SK-N-SH (cell line): ENCODE data around the gene CEP89. TPM values are rescaled to one million over a fixed set of nuclear protein-coding genes. Genes with fewer than 3 reads are reported as not detected.

ENCODE experiments used
- CTCF ChIA-PET: fragments of 300-600, 350-600 bp; formaldehyde crosslinking; extraction: SDS; loops from one replicate; lab custom pipeline; 2021; lab: Yijun Ruan, JAX
- POLR2A ChIA-PET: fragments of 350-600 bp; sonication (Branson Sonifier 250); formaldehyde crosslinking; extraction: SDS; loops from one replicate; lab custom pipeline; 2020; ENCODE audit warnings: antibody characterized with exemption, inconsistent platforms; lab: Yijun Ruan, JAX
- DNase-seq: peaks from one replicate; pipeline ENCODE4 v3.0.0; 2012
- H2AFZ ChIP-seq: fragments of 200-600 bp; sonication (generic); 2 replicates; pipeline ENCODE4 v1.8.1; 2016; ENCODE audit warnings: antibody characterized with exemption, mild to moderate bottlenecking, low read depth
- H3F3A ChIP-seq: fragments of 200-600 bp; sonication (generic); replicated peaks from 2 replicates; pipeline ENCODE3; 2016; ENCODE audit warnings: antibody characterized with exemption, mild to moderate bottlenecking; ENCODE audit not compliant: insufficient read depth
- H3K27ac ChIP-seq, 2 experiments: fragments of 200-500 bp in 1 of 2; fragments of 200-600 bp in 1 of 2; sonication (Bioruptor generic) in 1 of 2; sonication (generic), shearing (Covaris generic) in 1 of 2; 2 replicates each; pipeline versions ENCODE4 v1.5.1 to v1.6.1; 2014 to 2016; ENCODE audit warnings: low read depth in 2 of 2, inconsistent platforms in 1 of 2, low read length in 1 of 2, mild to moderate bottlenecking in 1 of 2, mixed read lengths in 1 of 2
- H3K27me3 ChIP-seq: fragments of 200-600 bp; sonication (generic), shearing (Covaris generic); 2 replicates; pipeline ENCODE4 v1.6.1; 2016; ENCODE audit warnings: mixed run types; ENCODE audit not compliant: insufficient read depth
- H3K36me3 ChIP-seq, 2 experiments: fragments of 200-500 bp in 1 of 2; fragments of 200-600 bp in 1 of 2; sonication (Bioruptor generic) in 1 of 2; sonication (generic) in 1 of 2; replicated peaks in 1 of 2; 2 replicates each; pipeline versions ENCODE3 to v1.5.1; 2014 to 2016; ENCODE audit warnings: low read length in 1 of 2, mild to moderate bottlenecking in 1 of 2; ENCODE audit not compliant: insufficient read depth in 2 of 2, control insufficient read depth in 1 of 2
- H3K4me1 ChIP-seq, 2 experiments: fragments of 200-500 bp in 1 of 2; fragments of 200-600 bp in 1 of 2; sonication (Bioruptor generic) in 1 of 2; sonication (generic), shearing (Covaris generic) in 1 of 2; 2 replicates each; pipeline versions ENCODE4 v1.5.1 to v1.6.1; 2014 to 2016; ENCODE audit warnings: low read depth in 1 of 2, low read length in 1 of 2, mixed run types in 1 of 2; ENCODE audit not compliant: insufficient read depth in 2 of 2, control insufficient read depth in 1 of 2
- H3K4me2 ChIP-seq: fragments of 200-600 bp; sonication (generic), shearing (Covaris generic); 2 replicates; pipeline ENCODE4 v1.6.1; 2017; ENCODE audit warnings: mixed run types
- H3K4me3 ChIP-seq, 2 experiments: fragments of 200-500 bp in 1 of 2; fragments of 200-600 bp in 1 of 2; sonication (Bioruptor generic) in 1 of 2; sonication (generic), shearing (Covaris generic) in 1 of 2; 2 replicates each; pipeline versions ENCODE4 v1.5.1 to v1.8.1; 2014 to 2016; ENCODE audit warnings: low read depth in 2 of 2, inconsistent platforms in 1 of 2, low read length in 1 of 2, mild to moderate bottlenecking in 1 of 2, mixed read lengths in 1 of 2, moderate library complexity in 1 of 2
- H3K79me2 ChIP-seq: fragments of 200-600 bp; sonication (generic); 2 replicates; pipeline ENCODE4 v1.8.1; 2017; ENCODE audit warnings: mild to moderate bottlenecking; ENCODE audit not compliant: insufficient read depth
- H3K9ac ChIP-seq: fragments of 200-600 bp; sonication (generic); 2 replicates; pipeline ENCODE4 v1.6.1; 2017; ENCODE audit warnings: mixed run types
- H3K9me2 ChIP-seq: fragments of 200-600 bp; sonication (generic); 2 replicates; pipeline ENCODE4 v1.6.1; 2017; ENCODE audit warnings: mixed run types
- H3K9me3 ChIP-seq: fragments of 200-600 bp; sonication (generic); 2 replicates; pipeline ENCODE4 v1.6.1; 2017; ENCODE audit warnings: mixed run types, mild to moderate bottlenecking, moderate library complexity
- H4K20me1 ChIP-seq: fragments of 200-600 bp; sonication (generic); 2 replicates; pipeline ENCODE4 v1.6.1; 2017; ENCODE audit warnings: mild to moderate bottlenecking, mixed run types; ENCODE audit not compliant: insufficient read depth
- CHD2 ChIP-seq: fragments of 150-350 bp; IDR thresholded peaks from 2 replicates; pipeline ENCODE4 v1.6.1; 2018; ENCODE audit warnings: low read length; ENCODE audit not compliant: partially characterized antibody
- EZH2phosphoT487 ChIP-seq: fragments of 200-600 bp; sonication (generic); IDR thresholded peaks from 2 replicates; pipeline ENCODE4 v1.6.1; 2017; ENCODE audit warnings: low read depth, mixed run types, mild to moderate bottlenecking, antibody characterized with exemption, moderate library complexity, borderline replicate concordance
- FOXJ3 ChIP-seq: sonication (generic); formaldehyde crosslinking; IDR thresholded peaks from 2 replicates; pipeline ENCODE4 v1.5.1; 2020; ENCODE audit warnings: mild to moderate bottlenecking, missing genetic modification reagents
- IRF3 ChIP-seq: fragments of 150-350 bp; IDR thresholded peaks from 2 replicates; pipeline ENCODE4 v1.6.1; 2016; ENCODE audit warnings: mild to moderate bottlenecking, low read depth, low read length
- MXI1 ChIP-seq: IDR thresholded peaks from 2 replicates; pipeline ENCODE4 v1.6.1; 2012; ENCODE audit warnings: mild to moderate bottlenecking, low read depth, low read length, improper control_type of control experiment
- NFIC ChIP-seq: IDR thresholded peaks from 2 replicates; pipeline ENCODE4 v1.4.0; 2012; ENCODE audit warnings: borderline replicate concordance
- POLR2AphosphoS5 ChIP-seq: IDR thresholded peaks from 2 replicates; pipeline ENCODE4 v1.6.1; 2012; ENCODE audit warnings: low read depth, low read length
- RFX5 ChIP-seq: IDR thresholded peaks from 2 replicates; pipeline ENCODE4 v1.6.1; 2012; ENCODE audit warnings: mild to moderate bottlenecking, improper control_type of control experiment, low read length
- RXRA ChIP-seq: IDR thresholded peaks from 2 replicates; pipeline ENCODE4 v1.4.0; 2012; ENCODE audit warnings: low read depth, mild to moderate bottlenecking, borderline replicate concordance
- TAF1 ChIP-seq: IDR thresholded peaks from 2 replicates; pipeline ENCODE4 v1.6.1; 2012; ENCODE audit warnings: low read depth, mild to moderate bottlenecking, low read length, moderate library complexity, borderline replicate concordance
- TCF12 ChIP-seq: IDR thresholded peaks from 2 replicates; pipeline ENCODE4 v1.4.0; 2012
- USF2 ChIP-seq: fragments of 150-350 bp; IDR thresholded peaks from 2 replicates; pipeline ENCODE4 v1.6.1; 2017; ENCODE audit warnings: antibody characterized with exemption, low read length, low read depth, borderline replicate concordance
- YY1 ChIP-seq: IDR thresholded peaks from 2 replicates; pipeline ENCODE4 v1.4.0; 2012; ENCODE audit warnings: low read depth, mild to moderate bottlenecking
- ZBTB33 ChIP-seq: IDR thresholded peaks from 2 replicates; pipeline ENCODE4 v1.4.0; 2012; ENCODE audit warnings: low read depth, borderline replicate concordance
- WGBS: methylation state at CpG from one replicate; pipeline ENCODE4 v1.1.6; 2017; ENCODE audit warnings: low lambda C conversion rate; 5-methylcytosine and 5-hydroxymethylcytosine counted together
- polyA plus RNA-seq, 3 experiments: library from polyadenylated mRNA; depleted of rRNA; stranded (reverse); fragments of >200 nt; gene quantifications; 2 replicates each; pipeline ENCODE4 v1.2.3, GENCODE V29; 2012
- TF ChIP-seq, protein P1 (sequence below): IDR thresholded peaks from 2 replicates; pipeline ENCODE4 v1.4.0; 2012; ENCODE audit warnings: low read depth

CEP89 gene
- polyA plus RNA-seq, 1 of the 3 experiments (the other 2 are of a cell fraction) = 16.4 TPM

- H3K4me1 ChIP-seq = peaks cover 0 to 10% of the 10 kb centered on the region in 2 experiments; a peak in 1 of 4 replicates
- H2AFZ ChIP-seq = no peak overlapping the region
- CTCF ChIA-PET = no interaction called here
- no peak overlapping the region for H3K9ac ChIP-seq
- WGBS = 98% methylated on average over 8 of the region's 8 CpGs
- POLR2A ChIA-PET = no interaction called here
- no peaks in the 10 kb centered on the region for H4K20me1 ChIP-seq
- H3K4me2 ChIP-seq = no peak overlapping the region
- no peaks in the 10 kb centered on the region for H3K79me2 ChIP-seq
- no peaks in the 10 kb centered on the region for H3F3A ChIP-seq
- H3K9me2 ChIP-seq = no peaks in the 10 kb centered on the region
- no peak for DNase-seq
- H3K9me3 ChIP-seq = no peaks in the 10 kb centered on the region
- H3K27me3 ChIP-seq = no peaks in the 10 kb centered on the region
- no peak overlapping the region for H3K27ac ChIP-seq
- H3K36me3 ChIP-seq = peaks cover 0 to 3% of the 10 kb centered on the region in 2 experiments
- no peak overlapping the region for H3K4me3 ChIP-seq
- TF ChIP-seq ZBTB33 (no peak), MXI1 (no peak), EZH2phosphoT487 (no peak), FOXJ3 (CRISPR knock-in tag) (no peak), RXRA (no peak), CHD2 (no peak), USF2 (no peak), TAF1 (no peak), RFX5 (no peak), NFIC (no peak), POLR2AphosphoS5 (no peak), YY1 (no peak), TCF12 (no peak), IRF3 (no peak)
- TF ChIP-seq, protein P1, sequence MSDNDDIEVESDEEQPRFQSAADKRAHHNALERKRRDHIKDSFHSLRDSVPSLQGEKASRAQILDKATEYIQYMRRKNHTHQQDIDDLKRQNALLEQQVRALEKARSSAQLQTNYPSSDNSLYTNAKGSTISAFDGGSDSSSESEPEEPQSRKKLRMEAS = no peak
Observed at GRCh38 chr19:33000510-33000909, 28.8 kb upstream of the CEP89 start.
